ENCODE results near the gene PTPRG. TPM values are rescaled to one million over a fixed set of nuclear protein-coding genes. Genes with fewer than 3 reads are reported as not detected.

The PTPRG gene
- total RNA-seq, 1 donor from 2014 or later, result 80.7 TPM

GRCh38 chr3:61844346-61844745, 283.0 kb downstream of the PTPRG start:
- no peak for DNase-seq (ENCODE audit: low spot score)
- Mint-ChIP-seq H3K4me3 (ENCODE audit: unreplicated experiment) (no peak overlapping the region), H3K27ac (ENCODE audit: unreplicated experiment) (no peak overlapping the region), H3K36me3 (ENCODE audit: low read depth, unreplicated experiment) (no peaks in the 10 kb centered on the region), H3K27me3 (ENCODE audit: unreplicated experiment) (no peaks in the 10 kb centered on the region), H3K9me3 (ENCODE audit: unreplicated experiment) (no peaks in the 10 kb centered on the region), H3K4me1 (ENCODE audit: unreplicated experiment) (peaks cover 24% of the 10 kb centered on the region)
- TF ChIP-seq, protein P1, sequence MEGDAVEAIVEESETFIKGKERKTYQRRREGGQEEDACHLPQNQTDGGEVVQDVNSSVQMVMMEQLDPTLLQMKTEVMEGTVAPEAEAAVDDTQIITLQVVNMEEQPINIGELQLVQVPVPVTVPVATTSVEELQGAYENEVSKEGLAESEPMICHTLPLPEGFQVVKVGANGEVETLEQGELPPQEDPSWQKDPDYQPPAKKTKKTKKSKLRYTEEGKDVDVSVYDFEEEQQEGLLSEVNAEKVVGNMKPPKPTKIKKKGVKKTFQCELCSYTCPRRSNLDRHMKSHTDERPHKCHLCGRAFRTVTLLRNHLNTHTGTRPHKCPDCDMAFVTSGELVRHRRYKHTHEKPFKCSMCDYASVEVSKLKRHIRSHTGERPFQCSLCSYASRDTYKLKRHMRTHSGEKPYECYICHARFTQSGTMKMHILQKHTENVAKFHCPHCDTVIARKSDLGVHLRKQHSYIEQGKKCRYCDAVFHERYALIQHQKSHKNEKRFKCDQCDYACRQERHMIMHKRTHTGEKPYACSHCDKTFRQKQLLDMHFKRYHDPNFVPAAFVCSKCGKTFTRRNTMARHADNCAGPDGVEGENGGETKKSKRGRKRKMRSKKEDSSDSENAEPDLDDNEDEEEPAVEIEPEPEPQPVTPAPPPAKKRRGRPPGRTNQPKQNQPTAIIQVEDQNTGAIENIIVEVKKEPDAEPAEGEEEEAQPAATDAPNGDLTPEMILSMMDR (IDR thresholded peaks at IDR 0.05; ENCODE audit: unreplicated experiment), result no peak

DNA sequence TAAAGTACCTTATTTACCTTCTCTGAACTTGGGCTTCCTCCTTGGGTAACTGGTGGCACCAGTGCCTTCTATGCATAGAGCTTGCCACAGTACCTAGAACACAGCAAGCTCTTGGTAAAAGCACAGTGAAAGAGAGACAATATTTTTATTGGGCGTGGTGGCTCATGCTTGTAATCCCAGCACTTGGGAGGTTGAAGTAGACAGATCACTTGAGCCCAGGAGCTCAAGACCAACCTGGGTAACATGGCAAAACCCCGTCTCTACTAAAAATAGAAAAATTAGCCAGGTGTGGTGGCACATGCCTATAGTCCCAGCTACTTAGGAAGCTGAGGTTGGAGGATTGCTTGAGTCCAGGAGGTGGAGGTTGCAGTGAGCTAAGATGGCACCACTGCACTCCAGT, 285.1 kb downstream of the PTPRG start:
- no peak overlapping the region for H3K4me3 Mint-ChIP-seq (ENCODE audit: unreplicated experiment)
- TF ChIP-seq, protein P1 (IDR thresholded peaks at IDR 0.05; ENCODE audit: unreplicated experiment), result no peak
- H3K36me3 Mint-ChIP-seq (ENCODE audit: low read depth, unreplicated experiment), result no peaks in the 10 kb centered on the region
- H3K9me3 Mint-ChIP-seq (ENCODE audit: unreplicated experiment), result no peaks in the 10 kb centered on the region
- no peak overlapping the region for H3K27ac Mint-ChIP-seq (ENCODE audit: unreplicated experiment)
- H3K27me3 Mint-ChIP-seq (ENCODE audit: unreplicated experiment), result no peaks in the 10 kb centered on the region
- H3K4me1 Mint-ChIP-seq (ENCODE audit: unreplicated experiment), result peaks cover 25% of the 10 kb centered on the region
- no peak for DNase-seq (ENCODE audit: low spot score)

DNA sequence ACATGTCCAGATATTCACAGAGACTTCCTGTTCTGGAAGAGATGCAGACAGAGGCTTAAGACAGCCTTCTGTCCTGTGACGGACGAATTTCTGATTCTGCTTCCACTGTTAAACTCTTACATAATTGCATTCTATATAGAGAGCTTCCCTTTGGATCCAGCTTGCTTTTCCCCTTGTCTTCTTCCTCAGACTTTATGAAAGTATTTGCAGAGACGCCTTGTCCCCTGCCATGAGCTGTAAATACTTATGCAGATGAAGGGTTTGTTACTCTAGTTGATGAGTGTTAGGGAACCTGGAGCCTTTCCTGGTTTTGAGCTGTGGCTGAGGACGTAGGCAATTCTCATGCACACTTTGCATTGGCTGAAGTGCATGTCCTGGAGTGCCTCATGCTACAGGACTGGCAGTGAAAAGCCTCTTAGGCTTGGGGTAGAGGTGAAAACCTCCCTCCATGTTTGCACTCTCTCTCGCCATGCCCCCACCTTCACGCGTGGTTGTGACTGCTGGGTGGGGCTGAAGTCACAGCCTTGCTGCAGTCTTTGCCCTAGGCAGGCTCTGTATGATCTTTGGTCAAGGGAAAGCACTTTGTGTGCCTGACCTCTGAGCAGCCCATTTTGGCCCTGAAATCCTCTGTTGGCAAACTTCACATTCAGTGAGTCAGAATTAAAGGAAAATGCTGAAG, 286.6 kb downstream of the PTPRG start:
- Mint-ChIP-seq H3K4me3 (ENCODE audit: unreplicated experiment) (no peak overlapping the region), H3K9me3 (ENCODE audit: unreplicated experiment) (no peaks in the 10 kb centered on the region), H3K4me1 (ENCODE audit: unreplicated experiment) (peaks cover 27% of the 10 kb centered on the region), H3K27me3 (ENCODE audit: unreplicated experiment) (no peaks in the 10 kb centered on the region), H3K36me3 (ENCODE audit: low read depth, unreplicated experiment) (no peaks in the 10 kb centered on the region), H3K27ac (ENCODE audit: unreplicated experiment) (no peak overlapping the region)
- DNase-seq (ENCODE audit: low spot score), result no peak
- TF ChIP-seq, protein P1 (IDR thresholded peaks at IDR 0.05; ENCODE audit: unreplicated experiment), result no peak

DNA sequence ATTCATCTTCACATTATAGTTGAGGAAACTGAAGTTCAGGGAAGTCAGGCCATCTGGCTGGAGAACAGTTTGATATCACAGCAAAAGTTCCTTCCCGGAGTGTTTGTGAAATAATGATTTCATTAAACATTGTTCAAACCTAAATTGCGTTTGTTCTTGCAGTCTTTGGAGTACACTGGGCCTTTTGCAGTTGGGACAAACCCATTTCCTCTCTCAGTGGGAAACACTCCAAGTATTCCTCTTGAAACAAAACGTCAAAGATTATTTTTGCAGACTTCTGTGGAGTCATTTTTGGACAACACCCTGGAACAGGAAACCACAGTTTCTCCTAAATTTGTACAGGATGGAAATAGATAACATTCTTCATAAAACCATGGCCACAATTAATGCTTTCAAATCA, 287.5 kb downstream of the PTPRG start:
- no peaks in the 10 kb centered on the region for H3K36me3 Mint-ChIP-seq (ENCODE audit: low read depth, unreplicated experiment)
- DNase-seq (ENCODE audit: low spot score), result no peak
- H3K9me3 Mint-ChIP-seq (ENCODE audit: unreplicated experiment), result no peaks in the 10 kb centered on the region
- TF ChIP-seq, protein P1 (IDR thresholded peaks at IDR 0.05; ENCODE audit: unreplicated experiment), result no peak
- H3K4me1 Mint-ChIP-seq (ENCODE audit: unreplicated experiment), result peaks cover 36% of the 10 kb centered on the region
- H3K4me3 Mint-ChIP-seq (ENCODE audit: unreplicated experiment), result no peak overlapping the region
- H3K27ac Mint-ChIP-seq (ENCODE audit: unreplicated experiment), result no peak overlapping the region
- no peaks in the 10 kb centered on the region for H3K27me3 Mint-ChIP-seq (ENCODE audit: unreplicated experiment)

DNA sequence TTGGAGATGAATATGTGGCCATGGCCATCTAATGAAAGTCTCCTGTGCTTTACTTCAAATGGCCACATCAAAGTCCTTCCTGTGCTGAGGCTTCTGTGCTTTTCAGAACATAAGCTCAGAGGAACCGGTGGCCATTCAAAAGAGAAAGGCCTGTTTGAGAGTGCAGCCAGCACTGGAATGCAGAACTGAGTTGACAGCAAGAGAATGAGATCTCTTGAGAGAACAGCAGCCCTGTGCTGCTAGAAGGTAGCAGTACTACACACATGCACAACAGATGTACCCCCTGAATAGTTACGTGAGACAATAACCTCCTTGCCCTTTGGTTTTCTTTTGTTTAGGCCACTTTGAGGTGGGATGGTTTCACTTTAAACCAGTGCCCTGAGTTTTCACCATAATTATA, 292.5 kb downstream of the PTPRG start:
- Mint-ChIP-seq H3K4me1 (ENCODE audit: unreplicated experiment) (peaks cover 27% of the 10 kb centered on the region), H3K27me3 (ENCODE audit: unreplicated experiment) (no peaks in the 10 kb centered on the region), H3K27ac (ENCODE audit: unreplicated experiment) (no peak overlapping the region), H3K36me3 (ENCODE audit: low read depth, unreplicated experiment) (no peaks in the 10 kb centered on the region), H3K4me3 (ENCODE audit: unreplicated experiment) (no peak overlapping the region), H3K9me3 (ENCODE audit: unreplicated experiment) (no peaks in the 10 kb centered on the region)
- TF ChIP-seq, protein P1 (IDR thresholded peaks at IDR 0.05; ENCODE audit: unreplicated experiment), result no peak
- no peak for DNase-seq (ENCODE audit: low spot score)

Data from endothelial cell (in vitro differentiated cells).